HG03460 (cell line): ENCODE data around the gene FANCC.

Experiments
- ATAC-seq: cut with Tn5 transposase; IDR thresholded peaks from one replicate; pipeline ENCODE4 v1.9.1; 2021; ENCODE audit not compliant: unreplicated experiment

Gene FANCC

GRCh38 chr9:95197692-95198271, 119.7 kb downstream of the FANCC start:
- ATAC-seq, result no peak

GRCh38 chr9:95193480-95193879, 124.0 kb downstream of the FANCC start:
- no peak for ATAC-seq

GRCh38 chr9:95193067-95193466, 124.4 kb downstream of the FANCC start:
- no peak for ATAC-seq

GRCh38 chr9:95192631-95193030, 124.9 kb downstream of the FANCC start:
- ATAC-seq, result no peak

- ATAC-seq, result no peak
Measured at GRCh38 chr9:95190413-95190812, 127.1 kb downstream of the FANCC start.

GRCh38 chr9:95189251-95190098, 128.0 kb downstream of the FANCC start:
- ATAC-seq, result no peak

GRCh38 chr9:95188459-95188858, 129.1 kb downstream of the FANCC start:
- ATAC-seq, result no peak

- ATAC-seq, result no peak
Measured at GRCh38 chr9:95185956-95186355, 131.6 kb downstream of the FANCC start.

- ATAC-seq, result no peak
Measured at GRCh38 chr9:95182854-95183563, 134.5 kb downstream of the FANCC start.

- ATAC-seq, result no peak
Measured at GRCh38 chr9:95181835-95182234, 135.7 kb downstream of the FANCC start.

- no peak for ATAC-seq
Measured at GRCh38 chr9:95181226-95181818, 136.2 kb downstream of the FANCC start.

GRCh38 chr9:95177617-95178016, 139.9 kb downstream of the FANCC start:
- no peak for ATAC-seq

GRCh38 chr9:95176755-95177319, 140.7 kb downstream of the FANCC start:
- no peak for ATAC-seq

- ATAC-seq, result no peak
Measured at GRCh38 chr9:95175523-95175922, 142.0 kb downstream of the FANCC start.

- no peak for ATAC-seq
Measured at GRCh38 chr9:95174038-95174437, 143.5 kb downstream of the FANCC start.

- ATAC-seq, result no peak
Measured at GRCh38 chr9:95171596-95171995, 145.9 kb downstream of the FANCC start.

- no peak for ATAC-seq
Measured at GRCh38 chr9:95171001-95171400, 146.5 kb downstream of the FANCC start.

GRCh38 chr9:95167998-95168397, 149.5 kb downstream of the FANCC start:
- no peak for ATAC-seq

- ATAC-seq, result no peak
Measured at GRCh38 chr9:95165004-95165403, 152.5 kb downstream of the FANCC start.

- peak; percentile 83 for ATAC-seq
Measured at GRCh38 chr9:95157481-95158151, 159.9 kb downstream of the FANCC start.

- ATAC-seq, result no peak
Measured at GRCh38 chr9:95156074-95156473, 161.4 kb downstream of the FANCC start.
